GM10266 (cell line): ENCODE measurements around the gene TCP10L.

Source experiments
- DNase-seq: peaks from one replicate; pipeline ENCODE4 v3.0.0; 2012; ENCODE audit errors: extremely low spot score
- TF ChIP-seq, protein P1 (sequence below): IDR thresholded peaks from 2 replicates; pipeline ENCODE4 v1.5.1; 2012; ENCODE audit warnings: mild to moderate bottlenecking, low read depth; ENCODE audit not compliant: control insufficient read depth, insufficient read depth; ENCODE audit errors: missing control alignments

TCP10L gene

DNA sequence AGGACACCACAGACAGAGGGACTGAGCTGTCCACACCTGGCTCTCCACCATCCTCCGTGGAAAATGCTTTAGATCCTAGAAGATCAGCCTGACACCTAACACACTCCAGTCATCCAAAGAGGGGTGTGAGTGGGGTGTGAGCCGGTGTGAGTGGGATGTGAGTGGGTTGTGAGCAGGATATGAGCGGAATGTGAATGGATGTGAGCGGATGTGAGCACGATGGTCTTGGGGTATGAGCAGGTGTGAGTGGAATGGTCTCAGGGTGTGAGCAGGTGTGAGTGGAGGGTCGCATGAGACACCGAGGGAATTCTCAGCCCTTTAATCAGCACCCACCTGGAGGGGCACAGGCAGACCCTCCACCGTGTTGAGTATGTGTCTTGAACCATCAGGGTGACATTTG is 851 bp downstream of the TCP10L start:
- DNase-seq: no peak
- TF ChIP-seq, protein P1, sequence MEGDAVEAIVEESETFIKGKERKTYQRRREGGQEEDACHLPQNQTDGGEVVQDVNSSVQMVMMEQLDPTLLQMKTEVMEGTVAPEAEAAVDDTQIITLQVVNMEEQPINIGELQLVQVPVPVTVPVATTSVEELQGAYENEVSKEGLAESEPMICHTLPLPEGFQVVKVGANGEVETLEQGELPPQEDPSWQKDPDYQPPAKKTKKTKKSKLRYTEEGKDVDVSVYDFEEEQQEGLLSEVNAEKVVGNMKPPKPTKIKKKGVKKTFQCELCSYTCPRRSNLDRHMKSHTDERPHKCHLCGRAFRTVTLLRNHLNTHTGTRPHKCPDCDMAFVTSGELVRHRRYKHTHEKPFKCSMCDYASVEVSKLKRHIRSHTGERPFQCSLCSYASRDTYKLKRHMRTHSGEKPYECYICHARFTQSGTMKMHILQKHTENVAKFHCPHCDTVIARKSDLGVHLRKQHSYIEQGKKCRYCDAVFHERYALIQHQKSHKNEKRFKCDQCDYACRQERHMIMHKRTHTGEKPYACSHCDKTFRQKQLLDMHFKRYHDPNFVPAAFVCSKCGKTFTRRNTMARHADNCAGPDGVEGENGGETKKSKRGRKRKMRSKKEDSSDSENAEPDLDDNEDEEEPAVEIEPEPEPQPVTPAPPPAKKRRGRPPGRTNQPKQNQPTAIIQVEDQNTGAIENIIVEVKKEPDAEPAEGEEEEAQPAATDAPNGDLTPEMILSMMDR: no peak

- TF ChIP-seq, protein P1: no peak
- DNase-seq: no peak
Measured at GRCh38 chr21:32581732-32582131, 3.6 kb downstream of the TCP10L start.

GRCh38 chr21:32580949-32581348 is 4.4 kb downstream of the TCP10L start:
- TF ChIP-seq, protein P1: no peak
- no peak for DNase-seq

- TF ChIP-seq, protein P1: no peak
- no peak for DNase-seq
Measured at GRCh38 chr21:32578107-32578691, 7.1 kb downstream of the TCP10L start.

GRCh38 chr21:32576011-32576410 is 9.3 kb downstream of the TCP10L start:
- TF ChIP-seq, protein P1: no peak
- DNase-seq: no peak

GRCh38 chr21:32574946-32575925 is 10.1 kb downstream of the TCP10L start:
- DNase-seq: no peak
- TF ChIP-seq, protein P1: no peak

GRCh38 chr21:32572574-32573420 is 12.5 kb downstream of the TCP10L start:
- DNase-seq: no peak
- TF ChIP-seq, protein P1: no peak
